ENCODE results near the gene PARD3B.

The PARD3B gene

GRCh38 chr2:205511641-205512040 lies 966.4 kb downstream of the PARD3B start:
- Histone ChIP-seq H3K27me3 (ENCODE audit: insufficient read depth, poor library complexity, severe bottlenecking) (peaks cover 4% of the 10 kb centered on the region), H3K27ac (replicated peaks) (no peak overlapping the region), H3K4me3 (replicated peaks; ENCODE audit: insufficient read depth, low read length) (no peak overlapping the region)
- no peak for DNase-seq (ENCODE audit: low read depth in 1 of 2, low spot score in 1 of 2)
- TF ChIP-seq POLR2AphosphoS5 (IDR thresholded peaks at IDR 0.05; ENCODE audit: low read depth) (no peak), CTCF (IDR thresholded peaks at IDR 0.05; ENCODE audit: insufficient read depth, low read length) (no peak), SPI1 (IDR thresholded peaks at IDR 0.05; ENCODE audit: borderline replicate concordance, low read depth) (no peak), REST (IDR thresholded peaks at IDR 0.05; ENCODE audit: insufficient replicate concordance, low read depth) (no peak), GABPA (IDR thresholded peaks at IDR 0.05; ENCODE audit: low read depth) (no peak)

- Histone ChIP-seq H3K27me3 (ENCODE audit: insufficient read depth, poor library complexity, severe bottlenecking) (peaks cover 2% of the 10 kb centered on the region), H3K4me3 (replicated peaks; ENCODE audit: insufficient read depth, low read length) (no peak overlapping the region), H3K27ac (replicated peaks) (no peak overlapping the region)
- no peak for DNase-seq (ENCODE audit: low read depth in 1 of 2, low spot score in 1 of 2)
- no peak for TF ChIP-seq GABPA (IDR thresholded peaks at IDR 0.05; ENCODE audit: low read depth)
- TF ChIP-seq CTCF (IDR thresholded peaks at IDR 0.05; ENCODE audit: insufficient read depth, low read length), result no peak
- no peak for TF ChIP-seq POLR2AphosphoS5 (IDR thresholded peaks at IDR 0.05; ENCODE audit: low read depth)
- no peak for TF ChIP-seq REST (IDR thresholded peaks at IDR 0.05; ENCODE audit: insufficient replicate concordance, low read depth)
- no peak for TF ChIP-seq SPI1 (IDR thresholded peaks at IDR 0.05; ENCODE audit: borderline replicate concordance, low read depth)
These were observed 975.0 kb downstream of the PARD3B start for GRCh38 chr2:205520311-205520710.

- Histone ChIP-seq H3K4me3 (replicated peaks; ENCODE audit: insufficient read depth, low read length) (no peak overlapping the region), H3K27me3 (ENCODE audit: insufficient read depth, poor library complexity, severe bottlenecking) (no peaks in the 10 kb centered on the region), H3K27ac (replicated peaks) (no peak overlapping the region)
- TF ChIP-seq POLR2AphosphoS5 (IDR thresholded peaks at IDR 0.05; ENCODE audit: low read depth) (no peak), SPI1 (IDR thresholded peaks at IDR 0.05; ENCODE audit: borderline replicate concordance, low read depth) (no peak), CTCF (IDR thresholded peaks at IDR 0.05; ENCODE audit: insufficient read depth, low read length) (no peak)
- DNase-seq (ENCODE audit: low read depth in 1 of 2, low spot score in 1 of 2), result no peak
These were observed 979.4 kb downstream of the PARD3B start for GRCh38 chr2:205524656-205525055.

GRCh38 chr2:205527801-205528200 lies 982.5 kb downstream of the PARD3B start:
- Histone ChIP-seq H3K4me3 (replicated peaks; ENCODE audit: insufficient read depth, low read length) (no peak overlapping the region), H3K27ac (replicated peaks) (no peak overlapping the region), H3K27me3 (ENCODE audit: insufficient read depth, poor library complexity, severe bottlenecking) (peaks cover 2% of the 10 kb centered on the region)
- DNase-seq (ENCODE audit: low read depth in 1 of 2, low spot score in 1 of 2), result no peak
- TF ChIP-seq SPI1 (IDR thresholded peaks at IDR 0.05; ENCODE audit: borderline replicate concordance, low read depth) (no peak), GABPA (IDR thresholded peaks at IDR 0.05; ENCODE audit: low read depth) (no peak), POLR2AphosphoS5 (IDR thresholded peaks at IDR 0.05; ENCODE audit: low read depth) (no peak), REST (IDR thresholded peaks at IDR 0.05; ENCODE audit: insufficient replicate concordance, low read depth) (no peak), CTCF (IDR thresholded peaks at IDR 0.05; ENCODE audit: insufficient read depth, low read length) (no peak)
